GM20431 (cell line): ENCODE measurements around the gene GLTP.
"Not testable (repeated sequence)": the region's sequence is repeated elsewhere in the genome, so short reads cannot be mapped to it uniquely, and the experiment has no call there.

ENCODE experiments used
- in situ Hi-C: fragments of 300-500 bp; cut with MseI, MboI; formaldehyde crosslinking; loops from one replicate; pipeline ENCODE4 v1.15.0; 2020; ENCODE audit warnings: low sequenced_read_pairs; ENCODE audit not compliant: unreplicated experiment

Gene GLTP

GRCh38 chr12:109905301-109905700 is 25.0 kb upstream of the GLTP start:
- in situ Hi-C loops = no loop called here

GRCh38 chr12:109902891-109903418 is 22.6 kb upstream of the GLTP start:
- in situ Hi-C loops = no loop called here

GRCh38 chr12:109900752-109901580 is 20.6 kb upstream of the GLTP start:
- in situ Hi-C loops = no loop called here

GRCh38 chr12:109899783-109900751 is 19.7 kb upstream of the GLTP start, which contains the start of gene TCHP:
Gene TCHP (plus strand): TSS chr12:109900274. CDS start chr12:109903027, 2,753 bp downstream.
- in situ Hi-C loops = no loop called here

- in situ Hi-C loops = not testable (repeated sequence)
These were observed 19.0 kb upstream of the GLTP start for GRCh38 chr12:109899345-109899744.

- in situ Hi-C loops = no loop called here
These were observed 16.7 kb upstream of the GLTP start for GRCh38 chr12:109897029-109897428.

- in situ Hi-C loops = no loop called here
These were observed 15.8 kb upstream of the GLTP start for GRCh38 chr12:109896188-109896587.

GRCh38 chr12:109894939-109895338 is 14.6 kb upstream of the GLTP start:
- in situ Hi-C loops = no loop called here

GRCh38 chr12:109893261-109893995 is 13.1 kb upstream of the GLTP start:
- in situ Hi-C loops = no loop called here

GRCh38 chr12:109892748-109893147 is 12.4 kb upstream of the GLTP start:
- in situ Hi-C loops = no loop called here

GRCh38 chr12:109892165-109892715 is 11.9 kb upstream of the GLTP start:
- in situ Hi-C loops = no loop called here

- in situ Hi-C loops = not testable (repeated sequence)
These were observed 11.4 kb upstream of the GLTP start for GRCh38 chr12:109891731-109892130.

- in situ Hi-C loops = no loop called here
These were observed 10.4 kb upstream of the GLTP start for GRCh38 chr12:109890620-109891170.

GRCh38 chr12:109888179-109889020 is 8.1 kb upstream of the GLTP start:
- in situ Hi-C loops = no loop called here

- in situ Hi-C loops = no loop called here
These were observed 5.3 kb upstream of the GLTP start for GRCh38 chr12:109885616-109886015.

- in situ Hi-C loops = no loop called here
These were observed 3.1 kb upstream of the GLTP start for GRCh38 chr12:109883461-109883860.

- in situ Hi-C loops = no loop called here
These were observed 1.4 kb upstream of the GLTP start for GRCh38 chr12:109881752-109882151.

GRCh38 chr12:109880938-109881337 is 597 bp upstream of the GLTP start:
- in situ Hi-C loops = no loop called here
